Hypothalamus (tissue), 51 donors: ENCODE measurements around the gene DRG2.

Experiments
- DNase-seq, 51 donors: peaks; one replicate each; lab custom pipeline; 2025; lab: John Stamatoyannopoulos, UW

The DRG2 gene

GRCh38 chr17:18074566-18075272 lies 13.0 kb upstream of the DRG2 start:
- no peak for DNase-seq

GRCh38 chr17:18076936-18077335 lies 10.8 kb upstream of the DRG2 start:
- no peak for DNase-seq

- no peak for DNase-seq
Observed at GRCh38 chr17:18079543-18079942, 8.2 kb upstream of the DRG2 start.

GRCh38 chr17:18084256-18084655 lies 3.5 kb upstream of the DRG2 start:
- no peak for DNase-seq

- no peak for DNase-seq
Observed at GRCh38 chr17:18089613-18090012, 1.9 kb downstream of the DRG2 start.

- peak in 2 of 51 donors; percentile 8 to 13 for DNase-seq
Observed at GRCh38 chr17:18093616-18094408, 6.1 kb downstream of the DRG2 start.

- DNase-seq = no peak
Observed at GRCh38 chr17:18094409-18094807, 6.7 kb downstream of the DRG2 start.

- no peak for DNase-seq
Observed at GRCh38 chr17:18099516-18099915, 11.8 kb downstream of the DRG2 start.

- DNase-seq = no peak
Observed at GRCh38 chr17:18100616-18101015, 12.9 kb downstream of the DRG2 start.

- DNase-seq = no peak
Observed at GRCh38 chr17:18101828-18102227, 14.1 kb downstream of the DRG2 start.

- DNase-seq = no peak
Observed at GRCh38 chr17:18102640-18103039, 14.9 kb downstream of the DRG2 start.

GRCh38 chr17:18105027-18105426 lies 17.3 kb downstream of the DRG2 start:
- no peak for DNase-seq

- DNase-seq = no peak
Observed at GRCh38 chr17:18105595-18105994, 17.8 kb downstream of the DRG2 start.

GRCh38 chr17:18106211-18106610 lies 18.5 kb downstream of the DRG2 start:
- DNase-seq = no peak

GRCh38 chr17:18107061-18107790 lies 19.5 kb downstream of the DRG2 start:
- DNase-seq = no peak

- peak in 4 of 51 donors; percentile 8 to 34 (median 16) for DNase-seq
Observed at GRCh38 chr17:18107971-18108370, 20.2 kb downstream of the DRG2 start.

- no peak for DNase-seq
Observed at GRCh38 chr17:18108401-18109312, 20.9 kb downstream of the DRG2 start, which contains the start of gene MYO15A. Gene MYO15A, plus strand, starts transcription at chr17:18108756. Its CDS starts 10,045 bp downstream, at chr17:18118801.

GRCh38 chr17:18109935-18110485 lies 22.3 kb downstream of the DRG2 start:
- DNase-seq = no peak

- DNase-seq = no peak
Observed at GRCh38 chr17:18110636-18111145, 22.9 kb downstream of the DRG2 start.
